Retina (tissue), 1 donor: ENCODE data around the gene HDDC3.
"Not testable (repeated sequence)": the region's sequence is repeated elsewhere in the genome, so short reads cannot be mapped to it uniquely, and the experiment has no call there.

Source experiments
- DNase-seq: peaks from one replicate; pipeline ENCODE4 v3.0.0-alpha.2; 2016

The HDDC3 gene

DNA sequence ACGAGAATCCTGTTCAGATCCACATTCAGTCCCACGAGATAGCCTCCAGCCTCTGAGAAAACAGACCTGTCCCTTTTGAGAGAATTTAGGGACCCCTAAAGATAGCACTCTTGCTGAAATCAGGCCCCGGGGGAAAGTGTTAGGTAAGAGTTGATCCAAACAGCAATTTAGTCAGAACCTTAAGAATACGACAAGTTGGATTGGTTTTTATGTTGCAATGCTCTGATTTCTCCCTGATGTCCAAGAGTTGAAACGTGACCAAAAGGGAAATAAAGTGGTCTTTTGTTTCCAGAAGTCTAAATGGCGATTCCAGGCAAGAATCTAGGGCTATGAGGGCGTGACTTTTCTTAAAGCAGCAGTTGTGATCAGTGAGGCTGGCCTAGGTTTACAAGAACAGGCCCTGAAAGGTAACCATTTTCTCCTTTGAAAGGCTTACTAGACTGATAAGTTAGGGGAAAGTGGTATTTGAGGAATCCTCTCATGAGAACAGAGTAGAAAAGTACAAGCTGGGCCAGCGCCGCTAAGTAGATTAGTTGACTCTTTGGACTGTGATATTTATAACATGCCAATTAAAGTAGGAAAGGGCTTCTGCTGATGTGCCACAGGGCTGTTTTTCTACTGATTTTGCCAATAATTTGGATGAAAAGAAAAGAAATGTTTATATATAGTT is 24.4 kb downstream of the HDDC3 start:
- no peak for DNase-seq

DNA sequence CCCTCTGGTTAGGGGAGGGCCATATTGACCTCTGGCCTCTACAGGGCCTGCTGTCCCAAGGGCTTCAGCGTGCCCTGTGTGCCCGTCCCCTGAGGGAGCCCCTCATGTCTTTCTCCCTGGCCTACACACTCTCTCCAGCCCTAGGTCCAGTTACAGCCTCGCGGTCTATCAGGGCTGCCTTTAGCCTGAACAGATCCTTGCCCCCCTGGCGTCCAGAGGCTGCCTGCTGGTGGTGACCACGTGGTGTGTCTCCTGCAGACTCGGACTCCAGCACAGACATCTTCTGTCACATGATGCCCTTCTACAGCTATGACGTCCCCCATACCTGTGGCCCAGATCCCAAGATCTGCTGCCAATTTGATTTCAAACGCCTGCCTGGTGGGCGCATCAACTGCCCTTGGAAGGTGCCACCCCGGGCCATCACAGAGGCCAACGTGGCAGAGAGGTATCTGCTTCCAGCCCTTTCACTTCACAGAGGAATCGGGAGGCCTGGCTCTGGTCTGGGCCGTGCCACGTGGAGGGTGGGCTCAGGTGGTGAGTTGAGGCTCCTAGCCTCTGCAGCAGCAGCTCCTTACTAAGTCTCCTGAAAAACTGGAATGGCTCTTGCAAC is 25.2 kb downstream of the HDDC3 start:
- no peak for DNase-seq

DNA sequence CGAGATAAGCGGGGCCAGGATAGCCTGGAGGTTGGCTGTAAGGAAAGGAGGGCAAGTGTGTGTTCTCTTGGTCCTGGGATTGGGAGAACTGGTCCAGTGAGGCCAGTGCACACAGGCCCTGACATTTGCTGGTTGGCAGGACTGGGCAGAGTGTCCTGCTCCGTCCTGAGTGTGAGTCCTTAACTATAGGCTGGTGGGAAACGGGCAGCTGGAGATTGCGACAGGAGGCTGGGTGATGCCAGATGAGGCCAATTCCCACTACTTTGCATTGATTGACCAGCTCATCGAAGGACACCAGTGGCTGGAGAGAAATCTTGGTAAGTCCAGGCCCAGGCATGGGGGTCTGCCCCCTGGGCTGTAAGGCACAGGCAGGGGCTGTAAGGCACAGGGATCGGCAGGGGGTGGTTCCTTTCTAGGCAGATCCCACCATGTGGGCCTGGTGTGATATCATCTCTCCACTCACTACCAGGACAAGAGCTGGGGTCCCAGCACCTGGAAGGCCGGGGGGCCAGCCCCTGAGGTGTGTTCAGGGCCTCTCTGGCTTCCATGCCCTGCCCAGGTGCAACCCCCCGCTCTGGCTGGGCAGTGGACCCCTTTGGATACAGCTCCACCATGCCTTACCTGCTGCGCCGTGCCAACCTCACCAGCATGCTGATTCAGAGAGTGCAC is 26.0 kb downstream of the HDDC3 start:
- DNase-seq: no peak

DNA sequence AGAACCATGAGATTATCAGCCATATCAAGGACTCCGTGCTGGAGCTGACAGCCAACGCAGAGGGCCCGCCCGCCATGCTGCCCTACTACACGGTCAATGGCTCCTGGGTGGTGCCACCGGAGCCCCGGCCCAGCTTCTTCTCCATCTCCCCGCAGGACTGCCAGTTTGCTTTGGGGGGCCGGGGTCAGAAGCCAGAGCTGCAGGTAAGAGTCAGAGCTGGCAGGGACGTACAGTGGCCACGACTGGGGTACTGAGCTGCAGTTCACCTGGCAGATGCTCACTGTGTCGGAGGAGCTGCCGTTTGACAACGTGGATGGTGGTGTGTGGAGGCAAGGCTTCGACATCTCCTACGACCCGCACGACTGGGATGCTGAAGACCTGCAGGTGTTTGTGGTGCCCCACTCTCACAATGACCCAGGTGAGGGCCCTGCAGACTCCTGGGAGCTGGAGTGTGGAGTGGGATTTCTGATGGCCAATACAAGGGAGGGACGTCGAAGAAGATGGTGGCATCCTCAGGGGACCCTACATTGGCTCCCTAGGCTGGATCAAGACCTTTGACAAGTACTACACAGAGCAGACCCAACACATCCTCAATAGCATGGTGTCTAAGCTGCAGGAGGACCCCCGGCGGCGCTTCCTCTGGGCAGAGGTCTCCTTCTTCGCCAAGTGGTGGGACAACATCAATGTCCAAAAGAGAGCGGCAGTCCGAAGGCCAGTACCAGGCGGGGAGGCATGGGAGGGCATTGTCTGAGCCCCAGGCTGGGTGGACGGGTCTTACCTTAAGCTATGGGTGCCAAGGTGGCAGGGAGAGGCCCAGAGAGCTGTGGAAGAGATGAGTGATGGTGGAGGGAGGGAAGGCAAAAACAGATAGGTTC is 26.8 kb downstream of the HDDC3 start:
- no peak for DNase-seq

DNA sequence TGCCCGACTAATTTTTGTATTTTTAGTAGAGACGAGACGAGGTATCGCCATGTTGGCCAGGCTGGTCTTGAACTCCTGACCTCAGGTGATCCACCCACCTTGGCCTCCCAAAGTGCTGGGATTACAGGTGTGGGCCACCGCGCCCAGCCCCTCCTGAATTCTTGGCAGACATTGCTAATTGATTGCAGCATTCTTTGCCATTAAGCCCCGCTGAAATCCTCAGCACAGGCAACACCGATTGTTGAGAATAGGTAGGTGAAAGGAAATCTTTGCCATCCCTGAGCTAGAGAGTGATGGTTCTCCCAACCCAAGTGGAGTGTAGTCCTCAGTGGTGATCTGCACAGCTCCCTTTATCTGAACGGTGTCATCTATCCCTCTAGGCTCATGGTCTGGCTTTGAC is 27.6 kb downstream of the HDDC3 start:
- DNase-seq: no peak

DNA sequence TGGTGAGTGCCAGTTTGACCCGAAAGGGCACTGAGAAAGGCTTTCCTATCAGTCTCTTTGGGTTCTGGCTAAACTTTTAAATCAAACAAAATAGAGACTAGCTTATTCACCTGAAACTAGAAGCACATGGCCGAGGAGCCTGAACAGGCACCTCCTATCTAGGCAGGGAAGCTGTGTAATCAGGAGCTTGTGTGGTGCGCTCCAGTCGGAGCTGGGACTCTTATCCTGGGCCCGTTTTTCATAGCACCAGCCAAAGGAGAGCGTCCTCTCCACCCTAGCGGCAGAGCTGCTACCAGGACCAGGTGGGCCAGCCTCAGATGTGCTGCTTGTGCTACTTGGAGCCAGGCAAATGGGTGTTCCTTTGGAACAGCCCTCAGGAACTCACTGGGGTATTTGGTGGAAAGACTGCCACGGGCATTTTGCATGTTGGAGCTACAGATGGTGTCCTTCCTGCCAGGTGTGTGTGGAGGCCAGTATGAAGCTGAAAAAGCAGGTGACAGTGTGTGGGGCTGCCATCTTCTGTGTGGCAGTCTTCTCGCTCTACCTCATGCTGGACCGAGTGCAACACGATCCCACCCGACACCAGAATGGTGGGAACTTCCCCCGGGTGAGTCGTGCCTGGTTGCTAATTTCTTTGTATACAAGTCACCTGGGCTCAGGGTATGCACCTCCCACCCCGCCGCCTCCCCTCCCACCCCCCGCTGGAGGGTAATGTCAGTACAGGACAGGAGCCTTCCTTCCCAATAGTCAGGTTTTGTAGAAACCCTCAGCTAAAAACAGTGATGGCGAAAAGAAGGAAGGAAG is 28.4 kb downstream of the HDDC3 start:
- no peak for DNase-seq

DNA sequence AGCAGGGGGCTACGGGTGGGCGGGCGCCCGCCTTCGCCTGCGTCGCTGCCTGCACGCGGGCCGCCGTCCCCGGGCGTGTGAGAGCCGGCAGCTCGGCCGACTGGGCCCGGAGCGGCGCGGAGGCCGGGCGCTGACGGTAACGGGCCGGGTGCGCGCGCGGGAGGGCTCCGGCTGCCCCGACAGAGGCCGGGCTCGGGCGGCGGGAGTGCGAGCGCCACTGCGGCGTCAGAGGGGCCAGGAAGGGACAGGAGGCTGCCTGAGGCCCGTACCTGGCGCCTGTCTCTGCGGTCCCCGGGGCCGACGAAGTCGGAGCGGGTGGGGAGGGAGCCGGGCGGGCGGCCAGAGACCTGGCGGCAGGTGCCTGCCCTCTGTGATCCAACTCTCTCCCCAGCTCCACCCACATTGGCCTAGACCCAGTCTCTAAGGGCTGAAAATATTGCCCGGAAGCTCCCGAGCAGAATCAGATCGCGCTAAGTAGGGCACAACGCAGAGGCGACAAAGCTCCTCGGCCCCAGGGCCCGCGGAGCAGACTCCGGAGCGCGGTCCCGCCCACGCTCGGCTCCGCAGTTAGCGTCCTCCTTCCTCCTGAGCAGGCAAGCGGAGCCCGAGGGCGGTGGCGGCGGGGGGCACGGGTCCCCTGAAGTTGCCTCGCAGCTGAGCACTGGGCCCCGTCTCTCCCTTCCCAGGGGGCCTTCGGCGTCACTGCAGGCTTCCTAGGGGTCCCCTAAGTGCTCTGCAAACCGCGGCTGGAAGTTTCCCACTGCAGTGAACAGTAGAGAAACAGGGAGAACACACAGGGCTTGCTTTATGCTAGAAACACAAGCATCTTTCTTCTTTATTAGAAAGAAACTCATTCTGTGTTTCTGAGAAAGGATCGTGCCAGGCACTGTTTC is 29.3 kb downstream of the HDDC3 start, which contains the start of gene MAN2A2:
Gene MAN2A2, plus strand, starts transcription at position 463 of the 893 bp plus-strand sequence. CDS start 906 bp downstream, outside the sequence.
- peak; percentile 88 for DNase-seq

DNA sequence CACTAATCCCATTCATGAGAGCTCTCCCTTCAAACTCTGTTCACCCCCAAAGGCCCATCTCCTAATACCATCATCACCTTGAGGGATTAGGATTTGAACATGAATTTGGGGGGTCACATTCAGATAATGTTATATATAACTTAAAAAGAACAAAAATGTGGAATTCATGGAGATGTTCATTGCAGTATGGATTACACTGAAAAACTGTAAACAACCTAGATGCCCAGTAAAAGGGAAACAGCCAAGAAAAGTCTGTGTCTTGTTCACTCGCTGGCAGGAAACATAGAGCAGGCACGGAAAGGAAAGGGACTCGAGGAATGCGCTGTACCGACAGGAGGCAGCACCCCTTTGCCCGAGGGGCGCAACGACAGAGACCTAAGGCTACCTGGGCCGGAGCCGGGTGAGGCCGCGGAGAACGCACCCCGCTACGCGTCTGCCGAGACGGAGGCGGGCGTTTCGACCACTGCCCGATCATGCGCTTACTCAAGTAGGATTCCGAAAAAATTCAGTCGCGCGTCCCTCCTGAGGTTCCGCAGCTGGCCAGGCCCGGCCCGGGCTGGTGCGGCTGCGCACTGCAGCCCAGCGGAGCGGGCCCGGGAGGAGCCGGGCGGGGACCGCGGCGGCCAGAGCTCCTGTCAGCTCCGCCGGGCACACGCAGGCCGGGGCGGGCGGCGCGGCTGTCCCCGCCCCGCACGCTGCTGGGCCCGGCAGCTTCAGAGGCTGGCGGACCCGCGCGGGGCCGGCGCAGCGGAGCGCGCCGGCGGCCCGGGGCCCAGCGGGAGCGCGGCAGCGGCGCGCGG is 30.1 kb downstream of the HDDC3 start:
- DNase-seq: peak; percentile 93

DNA sequence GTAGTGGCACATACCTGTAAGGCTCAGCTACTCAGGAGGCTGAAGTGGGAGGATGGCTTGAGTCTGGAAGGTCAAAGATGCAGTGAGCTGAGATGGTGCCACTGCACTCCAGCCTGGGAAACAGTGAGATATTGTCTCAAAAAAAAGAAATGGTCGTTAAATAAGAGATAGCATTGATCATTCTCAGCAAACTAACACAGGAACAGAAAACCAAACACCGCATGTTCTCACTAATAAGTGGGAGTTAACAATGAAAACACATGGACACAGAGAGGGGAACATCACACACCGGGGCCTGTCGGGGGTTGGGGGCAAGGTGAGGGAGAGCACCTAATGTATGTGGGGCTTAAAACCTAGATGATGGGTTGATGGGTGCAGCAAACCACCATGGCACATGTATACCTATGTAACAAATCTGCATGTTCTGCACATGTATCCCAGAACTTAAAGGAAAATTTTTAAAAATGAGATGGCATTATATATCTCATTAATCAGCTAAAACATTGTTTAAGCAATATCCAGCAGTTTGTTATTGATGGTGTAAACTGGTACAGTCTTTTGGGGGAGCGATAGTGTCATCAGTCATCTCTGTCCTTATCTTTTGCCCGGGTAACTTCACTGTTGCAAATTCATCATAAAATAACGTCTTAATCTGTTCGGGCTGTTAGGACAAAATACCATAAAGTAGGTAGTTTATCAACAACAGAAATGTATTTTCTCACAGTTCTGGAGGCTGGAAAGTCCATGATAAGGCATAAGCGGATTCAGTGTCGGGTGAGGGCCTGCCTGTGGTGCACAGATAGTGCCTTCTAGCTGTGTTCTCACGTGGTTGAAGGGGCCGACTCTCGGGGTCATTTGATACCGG is 30.9 kb downstream of the HDDC3 start:
- no peak for DNase-seq

DNA sequence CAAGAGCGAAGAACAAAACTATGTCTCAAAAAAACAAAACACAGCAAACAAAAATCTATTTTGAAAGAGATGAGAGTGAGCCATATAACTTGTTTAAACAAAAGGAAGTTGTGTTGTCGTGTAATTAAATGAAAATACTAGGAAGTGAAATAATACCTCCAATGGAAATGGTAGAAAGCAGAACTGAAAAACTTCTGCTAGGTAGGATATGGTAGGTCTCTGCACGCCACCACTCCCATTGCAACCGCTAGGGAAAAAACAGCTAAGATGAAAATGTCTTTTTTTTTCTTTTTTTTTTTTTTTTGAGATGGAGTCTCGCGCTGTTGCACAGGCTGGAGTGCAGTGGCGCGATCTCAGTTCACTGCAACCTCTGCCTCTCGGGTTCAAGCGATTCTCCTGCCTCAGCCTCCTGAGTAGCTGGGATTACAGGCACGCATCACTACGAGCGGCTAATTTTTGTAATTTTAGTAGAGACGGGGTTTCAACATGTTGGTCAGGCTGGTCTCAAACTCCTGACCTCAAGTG is 35.2 kb downstream of the HDDC3 start:
- DNase-seq: not testable (repeated sequence)

DNA sequence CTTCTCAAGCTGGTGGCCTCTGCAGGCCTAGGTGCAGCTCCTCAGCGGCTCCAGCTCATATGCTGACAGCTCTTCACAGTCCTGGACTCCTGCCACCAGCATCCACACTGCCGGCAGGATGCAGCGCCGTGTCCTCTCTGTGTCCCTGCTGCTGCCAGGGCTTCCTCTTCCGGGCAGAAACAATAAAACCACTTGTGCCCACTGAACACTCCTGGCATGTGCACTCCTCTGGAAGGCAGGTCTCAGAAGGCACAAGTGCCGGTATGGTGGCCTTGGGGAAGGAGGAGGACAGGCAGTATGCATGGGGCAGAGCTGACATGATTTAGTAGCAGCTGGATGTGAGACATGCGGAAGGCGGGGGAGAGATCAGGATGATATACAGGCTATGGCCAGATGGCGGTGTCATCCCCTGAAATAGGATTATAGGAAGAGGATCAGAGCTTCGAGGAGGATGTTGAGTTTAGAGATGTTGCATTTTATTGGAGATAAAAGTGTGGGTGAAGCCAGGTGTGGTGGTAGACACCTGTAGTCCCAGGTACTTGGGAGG is 36.7 kb downstream of the HDDC3 start:
- DNase-seq: no peak

DNA sequence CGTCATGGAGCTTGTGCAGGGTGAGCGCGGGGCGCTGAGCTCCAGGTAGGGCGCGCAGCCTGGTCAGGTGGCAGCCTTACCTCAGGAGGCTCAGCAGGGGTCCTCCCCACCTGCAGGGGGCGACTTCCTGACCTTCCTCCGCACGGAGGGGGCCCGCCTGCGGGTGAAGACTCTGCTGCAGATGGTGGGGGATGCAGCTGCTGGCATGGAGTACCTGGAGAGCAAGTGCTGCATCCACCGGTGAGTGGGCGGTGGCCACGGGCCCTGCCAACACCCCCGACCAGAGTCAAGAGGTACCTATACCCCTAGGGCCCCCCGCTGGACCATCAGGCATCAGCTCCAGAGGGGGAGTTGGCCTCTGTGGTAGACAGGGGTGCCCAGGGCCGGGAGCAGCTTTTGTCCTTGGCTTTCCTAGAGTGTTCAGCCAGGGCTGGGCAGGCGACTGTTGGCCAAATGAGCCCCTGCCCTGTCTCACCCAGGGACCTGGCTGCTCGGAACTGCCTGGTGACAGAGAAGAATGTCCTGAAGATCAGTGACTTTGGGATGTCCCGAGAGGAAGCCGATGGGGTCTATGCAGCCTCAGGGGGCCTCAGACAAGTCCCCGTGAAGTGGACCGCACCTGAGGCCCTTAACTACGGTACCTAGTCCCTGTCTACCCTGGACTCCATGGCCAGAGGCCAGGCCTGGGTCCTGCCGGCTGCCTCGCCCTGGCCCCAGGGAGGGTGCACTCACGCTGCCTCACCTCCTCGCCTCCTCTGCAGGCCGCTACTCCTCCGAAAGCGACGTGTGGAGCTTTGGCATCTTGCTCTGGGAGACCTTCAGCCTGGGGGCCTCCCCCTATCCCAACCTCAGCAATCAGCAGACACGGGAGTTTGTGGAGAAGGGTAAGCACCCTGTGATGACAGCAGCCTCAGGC is 38.9 kb downstream of the HDDC3 start:
- no peak for DNase-seq

DNA sequence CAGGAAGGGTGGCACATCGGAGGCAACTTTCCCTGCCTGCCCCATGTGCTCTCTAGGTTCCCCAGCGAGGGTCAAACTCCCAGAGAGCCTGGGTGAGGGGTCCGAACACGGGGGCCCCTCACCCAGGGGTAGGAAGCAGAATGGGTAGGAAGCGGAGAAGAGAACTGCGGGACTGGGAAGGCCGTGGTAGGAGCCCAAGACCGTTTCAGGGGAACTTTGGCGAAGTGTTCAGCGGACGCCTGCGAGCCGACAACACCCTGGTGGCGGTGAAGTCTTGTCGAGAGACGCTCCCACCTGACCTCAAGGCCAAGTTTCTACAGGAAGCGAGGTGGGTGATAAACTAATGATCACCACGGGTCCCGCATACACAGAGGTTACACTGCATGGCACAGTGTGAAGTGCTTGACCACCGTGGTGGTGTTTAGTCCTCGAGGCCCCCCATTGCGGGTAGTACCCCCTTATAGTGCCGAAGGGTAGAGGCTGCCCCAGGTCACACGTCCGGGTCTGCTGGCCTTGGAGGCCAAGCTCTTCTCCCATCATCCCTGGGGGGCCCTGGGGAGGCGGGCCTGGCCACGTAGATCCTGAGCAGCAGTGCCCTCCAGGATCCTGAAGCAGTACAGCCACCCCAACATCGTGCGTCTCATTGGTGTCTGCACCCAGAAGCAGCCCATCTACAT is 39.7 kb downstream of the HDDC3 start:
- DNase-seq: no peak

DNA sequence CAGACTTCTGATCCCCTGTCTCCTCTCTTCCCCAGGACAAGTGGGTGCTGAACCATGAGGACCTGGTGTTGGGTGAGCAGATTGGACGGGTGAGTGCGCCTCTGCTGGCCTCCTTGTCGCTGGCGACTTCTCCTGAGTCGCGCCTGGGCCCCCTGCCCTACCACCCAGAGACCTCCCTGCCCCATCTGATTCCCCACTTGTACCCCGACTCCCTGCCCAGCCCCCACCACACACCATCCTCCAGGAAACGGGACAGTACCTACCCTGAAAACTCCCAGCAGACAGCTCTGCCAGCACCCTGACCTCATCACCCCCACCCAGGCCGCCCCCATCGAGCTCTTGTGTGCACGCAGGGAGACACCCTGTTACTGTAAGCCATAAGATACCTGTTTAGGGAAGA is 40.3 kb downstream of the HDDC3 start:
- DNase-seq: no peak

DNA sequence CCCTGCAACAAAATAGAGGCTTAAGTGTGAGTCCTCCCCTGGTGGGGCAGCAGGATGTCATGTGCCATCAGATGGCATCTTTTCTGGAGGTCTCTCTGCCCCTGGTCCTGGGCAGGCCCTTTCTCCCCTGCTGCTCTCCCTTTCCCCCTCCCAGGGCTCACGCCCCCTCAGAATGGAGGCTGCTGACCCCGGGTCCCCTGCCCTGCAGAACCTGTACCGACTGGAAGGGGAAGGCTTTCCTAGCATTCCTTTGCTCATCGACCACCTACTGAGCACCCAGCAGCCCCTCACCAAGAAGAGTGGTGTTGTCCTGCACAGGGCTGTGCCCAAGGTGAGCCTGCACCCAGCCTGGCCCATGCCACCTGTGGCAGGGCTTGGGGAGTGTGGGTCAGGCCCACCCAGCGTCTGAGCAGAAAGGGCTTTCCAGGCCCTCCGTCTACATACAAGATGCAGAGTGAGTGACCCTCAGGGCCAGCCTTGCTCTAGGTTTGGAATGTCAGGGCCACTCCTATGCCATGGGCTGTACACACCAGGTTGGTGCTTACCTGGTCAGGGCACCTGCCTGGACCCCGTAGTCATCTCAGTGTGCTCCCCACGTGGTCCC is 40.9 kb downstream of the HDDC3 start:
- no peak for DNase-seq

DNA sequence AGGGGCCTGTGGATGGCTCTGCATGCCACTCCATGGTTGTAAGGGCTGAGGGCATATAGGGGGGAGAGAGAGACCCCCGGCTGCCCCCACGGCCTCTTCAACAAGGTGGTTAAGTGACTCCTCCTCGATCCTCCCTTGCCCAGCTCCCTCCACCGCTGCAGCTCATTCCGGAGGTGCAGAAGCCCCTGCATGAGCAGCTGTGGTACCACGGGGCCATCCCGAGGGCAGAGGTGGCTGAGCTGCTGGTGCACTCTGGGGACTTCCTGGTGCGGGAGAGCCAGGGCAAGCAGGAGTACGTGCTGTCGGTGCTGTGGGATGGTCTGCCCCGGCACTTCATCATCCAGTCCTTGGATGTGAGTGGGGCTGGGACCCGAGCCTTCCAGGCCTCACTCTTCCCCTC is 41.5 kb downstream of the HDDC3 start:
- no peak for DNase-seq
